ENCODE measurements around the gene VASH1. TPM values are rescaled to one million over a fixed set of nuclear protein-coding genes. Genes with fewer than 3 reads are reported as not detected.

The VASH1 gene
- total and polyA plus RNA-seq, 12 donors, result 9.1 to 20.2 (median 13.4) TPM

DNA sequence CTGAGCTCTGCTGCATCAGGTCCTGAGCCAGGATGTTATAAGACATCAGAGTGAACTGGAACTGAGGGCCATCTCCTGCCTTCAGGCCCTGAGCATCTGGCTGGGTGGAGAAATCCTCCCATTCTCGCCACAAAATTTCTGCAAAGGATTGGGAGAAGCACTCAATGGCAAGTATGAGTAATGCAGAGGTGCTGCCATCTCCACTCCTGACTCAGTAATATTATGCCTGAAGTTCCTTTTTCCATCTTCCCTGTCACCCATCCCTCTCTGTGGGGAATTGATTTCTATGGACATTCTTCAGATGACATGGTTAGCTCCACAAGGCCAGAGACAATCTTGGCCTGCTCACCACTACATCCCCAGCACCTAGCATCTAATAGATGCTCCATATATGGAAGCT, 46.7 kb downstream of the VASH1 start:
- H3K9me3 ChIP-seq, result no peaks in the 10 kb centered on the region
- intact Hi-C loops (cut with DNase I), result loop anchor here in 2 of 10 donors (5.0 kb wide), 1 partner anchor 96 kb away; no protein-coding TSS in a partner anchor
- no peak overlapping the region for H3K27ac ChIP-seq
- no peaks in the 10 kb centered on the region for H3K27me3 ChIP-seq
- H3K4me1 ChIP-seq, result peaks cover 0 to 32% (median 24%) of the 10 kb centered on the region in 9 donors
- no peak for DNase-seq
- H3K4me3 ChIP-seq, result no peak overlapping the region
- ATAC-seq, result no peak
- H3K36me3 ChIP-seq, result peaks cover 0 to 67% (median 48%) of the 10 kb centered on the region in 9 donors
- WGBS, 2 donors, result 84 to 91% methylated on average over 1 of the region's 1 CpG
- TF ChIP-seq, protein P1, sequence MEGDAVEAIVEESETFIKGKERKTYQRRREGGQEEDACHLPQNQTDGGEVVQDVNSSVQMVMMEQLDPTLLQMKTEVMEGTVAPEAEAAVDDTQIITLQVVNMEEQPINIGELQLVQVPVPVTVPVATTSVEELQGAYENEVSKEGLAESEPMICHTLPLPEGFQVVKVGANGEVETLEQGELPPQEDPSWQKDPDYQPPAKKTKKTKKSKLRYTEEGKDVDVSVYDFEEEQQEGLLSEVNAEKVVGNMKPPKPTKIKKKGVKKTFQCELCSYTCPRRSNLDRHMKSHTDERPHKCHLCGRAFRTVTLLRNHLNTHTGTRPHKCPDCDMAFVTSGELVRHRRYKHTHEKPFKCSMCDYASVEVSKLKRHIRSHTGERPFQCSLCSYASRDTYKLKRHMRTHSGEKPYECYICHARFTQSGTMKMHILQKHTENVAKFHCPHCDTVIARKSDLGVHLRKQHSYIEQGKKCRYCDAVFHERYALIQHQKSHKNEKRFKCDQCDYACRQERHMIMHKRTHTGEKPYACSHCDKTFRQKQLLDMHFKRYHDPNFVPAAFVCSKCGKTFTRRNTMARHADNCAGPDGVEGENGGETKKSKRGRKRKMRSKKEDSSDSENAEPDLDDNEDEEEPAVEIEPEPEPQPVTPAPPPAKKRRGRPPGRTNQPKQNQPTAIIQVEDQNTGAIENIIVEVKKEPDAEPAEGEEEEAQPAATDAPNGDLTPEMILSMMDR (IDR thresholded peaks at IDR 0.05), result no peak

DNA sequence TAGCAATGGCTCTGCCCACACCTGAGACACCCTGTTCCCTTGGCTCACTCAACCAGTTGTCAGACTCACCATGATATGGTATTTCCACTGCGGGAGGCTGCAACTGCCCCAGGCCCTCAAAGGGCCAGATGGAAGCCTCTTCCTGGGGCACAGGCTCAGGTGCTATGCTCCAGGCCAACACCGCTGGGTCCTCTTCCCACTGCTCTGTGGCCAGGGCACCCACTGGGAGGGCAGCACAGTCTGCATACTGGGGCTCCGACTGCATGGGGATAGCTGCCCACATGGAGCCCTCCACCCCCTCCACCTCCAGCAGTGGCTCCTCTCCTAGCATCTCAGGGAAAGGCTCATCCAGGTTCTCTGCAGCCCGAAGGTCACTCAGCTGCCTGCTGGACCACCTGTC, 47.7 kb downstream of the VASH1 start:
- DNase-seq, result no peak
- intact Hi-C loops (cut with DNase I), result loop anchor here in 2 of 10 donors (5.0 kb wide), 1 partner anchor 97 kb away; no protein-coding TSS in a partner anchor
- Histone ChIP-seq H3K4me1 (peaks cover 0 to 34% (median 28%) of the 10 kb centered on the region in 9 donors), H3K36me3 (peaks cover 0 to 58% (median 40%) of the 10 kb centered on the region in 9 donors), H3K27ac (no peak overlapping the region), H3K4me3 (no peak overlapping the region), H3K27me3 (no peaks in the 10 kb centered on the region), H3K9me3 (no peaks in the 10 kb centered on the region)
- no peak for ATAC-seq
- WGBS, 2 donors, result 98 to 99% methylated on average over 4 of the region's 4 CpGs
- TF ChIP-seq, protein P1 (IDR thresholded peaks at IDR 0.05), result no peak

DNA sequence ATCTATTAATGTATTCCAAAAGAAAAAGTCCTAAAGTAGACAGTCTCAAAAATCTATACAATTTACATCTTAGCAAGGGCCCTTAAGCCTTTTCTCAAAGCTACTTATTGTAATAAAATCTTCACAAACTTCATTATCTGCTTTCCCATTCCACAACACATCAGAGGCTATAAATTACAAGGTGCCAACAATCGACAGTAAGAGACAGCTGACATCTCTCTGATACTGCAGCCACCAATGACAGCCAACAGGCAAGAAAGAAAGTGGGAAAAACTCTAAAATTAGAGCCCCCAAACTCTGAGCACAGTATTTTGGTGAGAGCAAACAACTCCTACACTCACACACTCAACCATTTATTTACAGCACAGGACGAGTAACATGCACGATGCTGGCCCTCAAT, 49.3 kb downstream of the VASH1 start:
- Histone ChIP-seq H3K9me3 (no peaks in the 10 kb centered on the region), H3K4me3 (peak overlapping the region in 8 of 10 donors; percentile 82 to 98 (median 90)), H3K4me1 (peaks cover 0 to 34% (median 28%) of the 10 kb centered on the region in 9 donors), H3K27ac (peak overlapping the region in 7 of 10 donors; percentile 90 to 97 (median 95)), H3K27me3 (no peaks in the 10 kb centered on the region), H3K36me3 (peaks cover 0 to 42% (median 34%) of the 10 kb centered on the region in 9 donors)
- intact Hi-C loops (cut with DNase I), result loop anchor here in 1 of 10 donors (2.0 to 5.0 kb wide), 2 partner anchors 52 to 100 kb away; no protein-coding TSS in a partner anchor
- TF ChIP-seq, protein P1 (IDR thresholded peaks at IDR 0.05), result no peak
- DNase-seq (no peak), ATAC-seq (no peak)
- 10 to 12% methylated on average over 3 of the region's 3 CpGs for WGBS, 2 donors

DNA sequence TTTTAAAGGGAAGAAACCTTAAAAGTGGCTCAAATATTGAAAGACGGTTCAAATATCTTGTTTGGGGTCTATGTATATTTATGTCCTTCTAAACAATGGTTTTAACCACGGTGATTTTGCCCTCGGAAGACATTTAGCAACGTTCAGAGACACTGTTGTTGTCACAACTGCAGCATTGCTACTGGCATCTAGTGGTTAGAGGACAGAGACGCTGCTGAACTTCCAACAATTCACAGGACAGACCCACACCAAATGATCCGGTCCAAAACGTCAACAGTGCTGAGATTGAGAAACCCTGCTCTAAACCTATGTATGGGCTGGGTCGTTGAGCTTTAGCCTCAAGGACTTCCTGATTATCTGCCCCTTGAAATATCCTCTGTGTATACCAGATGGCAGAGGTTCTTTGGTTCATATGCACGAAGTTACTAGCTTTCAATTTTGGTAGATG, 49.7 kb downstream of the VASH1 start:
- peak overlapping the region in 9 of 10 donors; percentile 11 to 98 (median 90) for H3K4me3 ChIP-seq
- no peak for DNase-seq
- 2 to 4% methylated on average over 9 of the region's 9 CpGs for WGBS, 2 donors
- no peaks in the 10 kb centered on the region for H3K27me3 ChIP-seq
- H3K9me3 ChIP-seq, result no peaks in the 10 kb centered on the region
- H3K36me3 ChIP-seq, result peaks cover 0 to 38% (median 30%) of the 10 kb centered on the region in 9 donors
- peaks cover 0 to 34% (median 28%) of the 10 kb centered on the region in 9 donors for H3K4me1 ChIP-seq
- intact Hi-C loops (cut with DNase I), result loop anchor here in 1 of 10 donors (2.0 to 5.0 kb wide), 2 partner anchors 51 to 100 kb away; no protein-coding TSS in a partner anchor
- TF ChIP-seq, protein P1 (IDR thresholded peaks at IDR 0.05), result peak in 8 of 9 donors; percentile 16 to 63 (median 44)
- ATAC-seq, result peak in 6 of 8 donors; percentile 18 to 53 (median 38)
- H3K27ac ChIP-seq, result peak overlapping the region in 9 of 10 donors; percentile 82 to 97 (median 93)
